Caki2 (cell line): Measurements from ENCODE around the gene GPR137. TPM values are rescaled to one million over a fixed set of nuclear protein-coding genes. Genes with fewer than 3 reads are reported as not detected.

Experiments used
- DNase-seq: peaks from one replicate; pipeline ENCODE4 v3.0.0-alpha.2; 2015; ENCODE audit warnings: low read depth
- in situ Hi-C: cut with HindIII; loops from 2 replicates; pipeline ENCODE4 v1.10.0; 2016; ENCODE audit warnings: low sequenced_read_pairs, low pct_unique_long_range_greater_than_20kb, mixed read lengths
- total RNA-seq: library from RNA; depleted of rRNA; stranded (reverse); fragments of >200 nt; shearing (Covaris generic); gene quantifications from 2 replicates; pipeline ENCODE4 v1.2.3, GENCODE V29; 2014; ENCODE audit warnings: low replicate concordance

GPR137 gene
- total RNA-seq, 1 experiment from 2014 or later = 31.9 TPM

GRCh38 chr11:64247729-64248531 is 37.7 kb upstream of the GPR137 start:
- DNase-seq = no peak
- in situ Hi-C loops = no loop called here

- DNase-seq = no peak
- in situ Hi-C loops = no loop called here
These were observed 37.1 kb upstream of the GPR137 start for GRCh38 chr11:64248578-64248977.

GRCh38 chr11:64249038-64249437 is 36.6 kb upstream of the GPR137 start:
- no peak for DNase-seq
- in situ Hi-C loops = no loop called here

- in situ Hi-C loops = no loop called here
- no peak for DNase-seq
These were observed 35.9 kb upstream of the GPR137 start for GRCh38 chr11:64249563-64250414.

GRCh38 chr11:64250415-64251015 is 35.1 kb upstream of the GPR137 start:
- in situ Hi-C loops = no loop called here
- no peak for DNase-seq

- DNase-seq = peak; percentile 33
- in situ Hi-C loops = no loop called here
These were observed 34.5 kb upstream of the GPR137 start, which contains the start of gene PLCB3 for GRCh38 chr11:64251016-64251752. PLCB3 (plus strand) TSS chr11:64251530; CDS start chr11:64251650, 120 bp downstream.

- DNase-seq = no peak
- in situ Hi-C loops = no loop called here
These were observed 34.0 kb upstream of the GPR137 start for GRCh38 chr11:64251753-64252002.

GRCh38 chr11:64252003-64252872 is 33.4 kb upstream of the GPR137 start:
- in situ Hi-C loops = no loop called here
- DNase-seq = no peak

- in situ Hi-C loops = no loop called here
These were observed 32.6 kb upstream of the GPR137 start for GRCh38 chr11:64253043-64253442.

GRCh38 chr11:64253481-64253880 is 32.2 kb upstream of the GPR137 start:
- in situ Hi-C loops = no loop called here
- DNase-seq = no peak

More at GRCh38 chr11:64253043-64253442, 32.6 kb upstream of the GPR137 start:
- DNase-seq = no peak

- in situ Hi-C loops = no loop called here
- no peak for DNase-seq
These were observed 31.3 kb upstream of the GPR137 start for GRCh38 chr11:64254326-64254725.

GRCh38 chr11:64255135-64256128 is 30.2 kb upstream of the GPR137 start:
- in situ Hi-C loops = no loop called here
- DNase-seq = no peak

GRCh38 chr11:64256300-64256699 is 29.3 kb upstream of the GPR137 start:
- in situ Hi-C loops = no loop called here
- DNase-seq = no peak

GRCh38 chr11:64258356-64258755 is 27.3 kb upstream of the GPR137 start:
- DNase-seq = no peak
- in situ Hi-C loops = no loop called here

- DNase-seq = no peak
- in situ Hi-C loops = no loop called here
These were observed 26.6 kb upstream of the GPR137 start for GRCh38 chr11:64258946-64259532.

GRCh38 chr11:64259533-64260067 is 26.0 kb upstream of the GPR137 start:
- no peak for DNase-seq
- in situ Hi-C loops = no loop called here
